ENCODE data around the gene CNTN1.

Gene CNTN1

DNA sequence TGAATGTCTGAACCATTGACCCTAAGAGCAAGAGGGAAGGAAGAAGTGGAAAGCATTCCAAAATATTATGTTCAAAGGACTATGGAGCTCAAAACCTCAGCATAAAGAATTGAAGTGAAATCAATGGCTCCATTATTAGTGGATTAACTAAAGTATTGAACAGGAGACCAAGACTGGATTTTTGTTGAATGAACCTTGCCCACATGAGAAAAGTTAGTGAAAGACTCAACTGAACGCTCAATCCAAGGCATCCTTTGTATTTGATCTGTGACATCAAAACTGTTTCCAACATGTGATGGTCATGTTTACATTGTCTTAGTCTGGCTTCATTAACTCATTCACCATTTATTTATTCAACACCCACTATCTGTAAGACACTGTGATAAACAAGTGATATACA, 161.0 kb downstream of the CNTN1 start:
- no peak overlapping the region for H3K4me3 ChIP-seq (ENCODE audit: low read depth, low read length)
- DNase-seq (ENCODE audit: low read depth): no peak
- TF ChIP-seq, protein P1, sequence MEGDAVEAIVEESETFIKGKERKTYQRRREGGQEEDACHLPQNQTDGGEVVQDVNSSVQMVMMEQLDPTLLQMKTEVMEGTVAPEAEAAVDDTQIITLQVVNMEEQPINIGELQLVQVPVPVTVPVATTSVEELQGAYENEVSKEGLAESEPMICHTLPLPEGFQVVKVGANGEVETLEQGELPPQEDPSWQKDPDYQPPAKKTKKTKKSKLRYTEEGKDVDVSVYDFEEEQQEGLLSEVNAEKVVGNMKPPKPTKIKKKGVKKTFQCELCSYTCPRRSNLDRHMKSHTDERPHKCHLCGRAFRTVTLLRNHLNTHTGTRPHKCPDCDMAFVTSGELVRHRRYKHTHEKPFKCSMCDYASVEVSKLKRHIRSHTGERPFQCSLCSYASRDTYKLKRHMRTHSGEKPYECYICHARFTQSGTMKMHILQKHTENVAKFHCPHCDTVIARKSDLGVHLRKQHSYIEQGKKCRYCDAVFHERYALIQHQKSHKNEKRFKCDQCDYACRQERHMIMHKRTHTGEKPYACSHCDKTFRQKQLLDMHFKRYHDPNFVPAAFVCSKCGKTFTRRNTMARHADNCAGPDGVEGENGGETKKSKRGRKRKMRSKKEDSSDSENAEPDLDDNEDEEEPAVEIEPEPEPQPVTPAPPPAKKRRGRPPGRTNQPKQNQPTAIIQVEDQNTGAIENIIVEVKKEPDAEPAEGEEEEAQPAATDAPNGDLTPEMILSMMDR (IDR thresholded peaks at IDR 0.05; ENCODE audit: control insufficient read depth, extremely low read depth, insufficient read depth): no peak

DNA sequence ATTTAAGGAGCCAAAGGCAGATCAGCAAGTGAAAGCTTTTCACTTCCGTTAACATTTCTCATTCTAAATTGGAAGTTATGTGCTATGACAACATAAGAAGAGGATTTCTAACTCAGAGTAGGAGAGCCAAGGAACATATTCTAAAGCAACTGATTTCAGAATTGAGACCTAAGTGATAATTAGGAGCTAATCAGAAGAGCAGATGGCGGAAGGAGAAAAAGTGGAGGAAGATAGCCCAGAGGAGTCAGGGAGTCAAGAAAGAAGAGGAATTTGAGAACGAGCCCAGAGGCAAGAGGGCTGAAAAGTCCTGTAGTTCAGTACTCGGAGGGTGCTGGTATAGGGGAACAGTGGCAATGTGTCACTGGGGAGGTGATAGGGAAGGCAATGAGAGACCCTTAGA, 162.4 kb downstream of the CNTN1 start:
- H3K4me3 ChIP-seq (ENCODE audit: low read depth, low read length): no peak overlapping the region
- no peak for DNase-seq (ENCODE audit: low read depth)
- TF ChIP-seq, protein P1 (IDR thresholded peaks at IDR 0.05; ENCODE audit: control insufficient read depth, extremely low read depth, insufficient read depth): no peak

- DNase-seq (ENCODE audit: low read depth): no peak
- no peak overlapping the region for H3K4me3 ChIP-seq (ENCODE audit: low read depth, low read length)
These were observed 172.7 kb downstream of the CNTN1 start for GRCh38 chr12:40864891-40865290.

DNA sequence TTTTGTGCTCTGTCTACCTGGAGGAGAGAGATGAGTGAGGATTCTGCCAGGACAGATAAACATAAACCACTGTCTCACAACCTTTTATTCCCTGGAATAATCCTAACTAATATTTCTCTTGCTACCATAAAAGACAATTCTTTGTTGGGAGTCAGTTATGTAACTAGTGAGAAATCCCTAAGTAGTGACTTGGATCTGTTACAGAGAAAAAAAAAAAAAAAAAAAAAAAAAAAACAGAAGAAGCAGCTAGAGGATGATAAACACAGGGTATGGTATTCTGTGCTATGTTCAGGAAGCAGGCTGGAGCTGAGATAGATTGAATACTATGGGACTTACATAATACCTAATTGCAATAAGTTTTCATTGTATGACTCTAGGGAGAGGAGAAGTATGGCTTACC, 178.7 kb downstream of the CNTN1 start:
- no peak for DNase-seq (ENCODE audit: low read depth)
- TF ChIP-seq, protein P1 (IDR thresholded peaks at IDR 0.05; ENCODE audit: control insufficient read depth, extremely low read depth, insufficient read depth): no peak
- no peak overlapping the region for H3K4me3 ChIP-seq (ENCODE audit: low read depth, low read length)

More at GRCh38 chr12:40864891-40865290, 172.7 kb downstream of the CNTN1 start:
- TF ChIP-seq, protein P1 (IDR thresholded peaks at IDR 0.05; ENCODE audit: control insufficient read depth, extremely low read depth, insufficient read depth): no peak

GRCh38 chr12:40874868-40875267, 182.6 kb downstream of the CNTN1 start:
- no peak for DNase-seq (ENCODE audit: low read depth)
- no peak overlapping the region for H3K4me3 ChIP-seq (ENCODE audit: low read depth, low read length)
- TF ChIP-seq, protein P1 (IDR thresholded peaks at IDR 0.05; ENCODE audit: control insufficient read depth, extremely low read depth, insufficient read depth): no peak

DNA sequence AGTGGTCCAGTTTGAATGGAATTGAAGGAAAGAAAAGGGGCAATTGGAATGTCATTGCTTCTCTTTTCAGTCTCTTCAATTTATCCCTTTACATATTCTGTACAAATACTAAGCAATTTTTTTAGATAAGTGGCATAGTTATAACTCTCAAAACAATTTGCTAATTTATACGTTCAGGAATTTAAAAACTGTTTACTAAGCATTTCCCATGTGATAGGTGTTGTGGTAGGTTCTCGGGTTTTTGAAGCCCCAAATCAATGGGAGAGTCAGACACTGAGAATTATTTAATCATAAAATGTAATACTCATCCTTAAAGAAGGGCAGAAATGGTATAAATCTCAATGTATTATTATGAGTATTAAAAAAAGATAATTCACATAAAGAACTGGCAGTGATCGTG, 197.1 kb downstream of the CNTN1 start:
- no peak overlapping the region for H3K4me3 ChIP-seq (ENCODE audit: low read depth, low read length)
- no peak for DNase-seq (ENCODE audit: low read depth)
- TF ChIP-seq, protein P1 (IDR thresholded peaks at IDR 0.05; ENCODE audit: control insufficient read depth, extremely low read depth, insufficient read depth): no peak

GRCh38 chr12:40892528-40892927, 200.3 kb downstream of the CNTN1 start:
- no peak overlapping the region for H3K4me3 ChIP-seq (ENCODE audit: low read depth, low read length)
- TF ChIP-seq, protein P1 (IDR thresholded peaks at IDR 0.05; ENCODE audit: control insufficient read depth, extremely low read depth, insufficient read depth): no peak
- DNase-seq (ENCODE audit: low read depth): no peak
